A172 (cell line): Measurements from ENCODE around the gene TMEM221. TPM values are rescaled to one million over a fixed set of nuclear protein-coding genes. Genes with fewer than 3 reads are reported as not detected.
A peak's percentile ranks its signal among the peaks of the same experiment; 100 is the strongest.

ENCODE experiments used
- DNase-seq: peaks from one replicate; pipeline ENCODE4 v3.0.0-alpha.2; 2015; ENCODE audit warnings: low spot score
- total RNA-seq: library from RNA; depleted of rRNA; stranded (reverse); fragments of >200 nt; shearing (Covaris generic); gene quantifications from 2 replicates; pipeline ENCODE4 v1.2.3, GENCODE V29; 2014

The TMEM221 gene
- total RNA-seq, 1 experiment from 2014 or later, result not detected

DNA sequence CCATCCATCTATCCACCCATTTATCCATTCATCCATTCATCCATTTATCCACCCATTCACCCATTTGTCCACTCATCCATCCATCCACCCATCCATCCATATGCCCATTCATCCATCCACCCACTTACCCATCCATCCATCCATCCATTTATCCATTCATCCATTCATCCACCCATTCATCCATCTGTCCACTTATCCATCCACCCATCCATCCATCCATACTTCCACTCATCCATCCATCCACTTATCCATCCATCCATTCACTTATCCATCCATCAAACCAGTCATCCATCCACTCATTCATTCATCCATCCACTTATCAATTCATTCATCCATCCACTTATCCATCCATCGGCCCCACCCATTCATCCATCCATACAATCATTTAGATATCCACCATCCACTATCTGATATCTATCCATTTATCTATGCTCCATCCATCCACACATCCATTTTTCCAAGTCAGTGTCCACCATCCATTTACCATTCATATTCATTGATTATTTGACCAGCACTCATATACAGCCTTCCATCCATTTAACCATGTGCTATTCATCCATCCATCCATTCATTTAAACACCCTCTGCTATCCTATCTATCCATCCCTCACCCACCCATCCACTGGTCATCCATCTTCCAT lies 2.8 kb downstream of the TMEM221 start:
- no peak for DNase-seq

DNA sequence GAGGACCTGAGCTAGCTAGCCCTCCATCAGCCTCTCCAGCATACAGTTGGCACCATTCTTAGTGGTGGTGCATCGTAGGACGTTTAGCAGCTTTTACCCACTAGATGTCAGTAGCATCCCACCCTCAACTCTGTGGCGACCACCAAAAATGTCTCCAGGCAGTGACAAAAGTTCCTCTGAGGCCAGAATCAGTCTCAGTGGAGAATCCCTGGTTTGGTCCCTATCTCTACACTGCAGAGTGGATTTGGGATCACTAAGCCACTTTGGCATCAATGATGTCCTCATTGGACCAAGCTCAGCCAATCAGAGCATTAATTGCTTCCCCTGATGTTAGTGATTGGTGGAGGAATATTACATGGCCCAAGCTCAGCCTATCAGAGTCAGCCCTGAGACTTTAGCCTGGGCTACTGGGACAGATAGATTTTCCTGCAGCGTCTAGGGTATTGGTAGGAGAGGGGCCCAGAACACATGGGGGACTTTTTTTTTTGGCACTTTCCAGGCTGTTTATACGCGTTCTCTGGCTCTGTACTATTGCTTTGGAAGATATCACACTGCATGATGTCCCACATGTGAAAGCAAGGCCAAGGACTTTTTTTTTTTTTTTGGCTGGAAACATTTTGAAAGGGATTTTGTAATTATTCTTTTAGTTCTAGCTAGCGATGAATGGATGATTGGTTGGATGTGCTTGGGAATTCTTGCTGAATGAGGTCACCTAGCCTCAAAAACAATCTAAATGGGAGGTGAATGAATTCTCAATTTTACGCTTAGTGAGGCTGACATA lies 7.0 kb downstream of the TMEM221 start:
- DNase-seq, result peak; percentile 41

DNA sequence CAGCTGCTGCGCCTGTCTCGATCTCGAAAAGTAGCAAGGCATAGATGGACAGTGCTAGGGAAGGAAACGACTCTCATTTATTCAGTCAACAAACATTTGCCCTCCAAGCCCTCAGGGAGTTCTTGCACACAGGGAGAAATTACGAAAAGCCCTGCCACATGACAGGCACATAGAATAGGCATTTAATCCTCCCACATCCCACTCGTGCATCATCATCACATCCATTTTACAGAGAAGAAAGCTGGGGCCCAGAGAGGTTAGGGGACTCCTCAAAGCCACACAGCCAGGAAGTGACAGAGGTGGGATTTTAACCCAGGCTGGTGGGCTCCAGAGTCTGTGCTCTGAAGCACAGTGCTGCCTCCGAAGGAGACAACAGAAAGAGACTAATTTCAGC lies 11.6 kb downstream of the TMEM221 start:
- DNase-seq, result no peak

DNA sequence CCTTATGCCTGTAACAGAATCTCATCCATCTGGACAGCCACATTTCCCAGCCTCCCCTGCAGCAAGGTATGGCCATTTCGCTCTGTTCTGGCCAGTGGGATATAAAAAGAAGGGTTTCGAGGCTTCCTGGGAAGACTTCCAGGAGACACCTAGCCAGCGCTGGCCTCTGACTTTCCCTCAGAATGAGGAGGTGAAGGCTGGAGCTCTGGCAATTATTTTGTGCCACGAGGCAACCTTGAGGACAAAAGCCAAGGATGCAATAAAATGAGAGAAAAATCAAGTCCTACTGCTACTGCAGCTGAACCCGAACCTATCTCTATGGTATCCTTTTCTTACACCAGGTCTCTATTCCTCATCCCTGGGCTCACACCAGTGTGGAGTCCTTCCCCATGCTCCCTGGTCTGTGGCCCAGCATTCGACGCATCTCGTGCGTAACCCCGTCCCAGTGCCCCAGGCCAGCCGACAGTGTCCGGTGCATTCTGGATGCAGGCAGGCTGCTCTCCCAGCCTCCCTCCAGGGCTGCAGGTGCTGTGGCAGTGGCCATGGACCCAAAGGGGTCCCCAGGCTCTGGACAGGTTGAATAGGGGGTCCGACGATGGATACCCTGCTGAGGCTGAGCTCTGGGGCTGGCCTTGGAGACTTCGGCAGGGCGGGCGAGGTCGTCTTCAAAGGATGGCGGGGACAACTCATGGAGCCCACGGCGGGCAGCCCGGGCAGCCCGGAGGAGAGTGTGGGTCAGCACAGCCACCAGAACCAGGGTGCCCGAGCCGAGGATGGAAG lies 12.2 kb downstream of the TMEM221 start:
- DNase-seq, result no peak

DNA sequence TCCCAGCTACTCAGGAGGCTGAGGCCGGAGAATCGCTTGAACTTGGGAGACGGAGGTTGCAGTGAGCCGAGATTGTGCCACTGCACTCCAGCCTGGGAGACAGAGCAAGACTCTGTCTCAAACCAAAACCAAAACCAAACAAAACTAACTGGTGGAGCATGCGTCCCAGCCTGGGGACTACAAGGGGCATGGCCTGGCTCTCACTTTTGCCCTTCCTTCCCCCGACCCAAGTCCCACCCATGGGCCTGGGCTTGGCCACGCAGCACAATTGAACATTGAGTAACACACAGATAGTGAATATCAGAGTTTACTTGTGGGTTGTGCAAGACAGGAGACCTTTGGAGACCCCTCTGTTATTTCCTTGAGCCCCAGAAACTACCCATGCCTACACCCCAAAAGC lies 13.2 kb downstream of the TMEM221 start:
- DNase-seq, result no peak

DNA sequence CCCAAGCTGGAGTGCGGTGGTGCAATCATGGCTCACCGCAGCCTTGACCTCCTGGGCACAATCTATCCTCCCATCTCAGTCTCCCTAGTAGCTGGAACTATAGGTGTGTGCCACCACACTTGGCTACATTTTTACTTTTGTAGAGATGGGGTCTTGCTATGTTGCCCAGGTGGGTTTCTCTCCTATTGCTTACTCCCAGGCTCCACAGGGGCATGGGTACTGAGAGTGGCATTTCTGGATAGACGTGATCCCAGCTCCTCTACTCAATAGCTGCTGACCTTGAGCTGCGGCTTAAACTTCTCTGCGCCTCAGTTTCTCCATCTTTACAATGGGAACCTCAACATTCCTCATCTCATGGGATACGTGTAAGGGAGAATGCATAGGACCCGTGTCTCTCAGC lies 17.1 kb downstream of the TMEM221 start:
- no peak for DNase-seq

DNA sequence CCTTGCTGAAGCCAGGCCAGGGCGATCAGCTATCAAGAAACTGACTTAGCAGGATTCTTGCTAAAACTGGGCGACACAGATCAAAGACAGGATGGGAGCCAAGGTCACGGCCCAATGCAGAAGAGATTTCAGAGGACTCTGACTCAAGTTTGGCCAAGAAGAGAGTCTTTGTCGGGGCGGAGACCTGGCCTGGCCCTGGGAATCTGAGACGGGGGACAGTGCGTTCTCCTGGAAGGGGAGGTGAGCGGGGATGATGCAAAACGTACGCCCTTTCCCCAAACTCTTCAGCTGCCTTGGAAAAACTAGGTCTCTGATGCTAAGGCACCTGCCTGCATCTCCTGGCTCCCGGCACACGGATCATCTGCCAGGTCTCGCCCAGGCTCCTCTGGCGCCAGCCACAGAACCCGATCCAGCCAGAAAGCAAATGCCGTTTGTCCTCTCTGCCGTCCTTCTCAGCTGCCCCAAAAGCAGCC lies 18.8 kb downstream of the TMEM221 start:
- DNase-seq, result no peak

DNA sequence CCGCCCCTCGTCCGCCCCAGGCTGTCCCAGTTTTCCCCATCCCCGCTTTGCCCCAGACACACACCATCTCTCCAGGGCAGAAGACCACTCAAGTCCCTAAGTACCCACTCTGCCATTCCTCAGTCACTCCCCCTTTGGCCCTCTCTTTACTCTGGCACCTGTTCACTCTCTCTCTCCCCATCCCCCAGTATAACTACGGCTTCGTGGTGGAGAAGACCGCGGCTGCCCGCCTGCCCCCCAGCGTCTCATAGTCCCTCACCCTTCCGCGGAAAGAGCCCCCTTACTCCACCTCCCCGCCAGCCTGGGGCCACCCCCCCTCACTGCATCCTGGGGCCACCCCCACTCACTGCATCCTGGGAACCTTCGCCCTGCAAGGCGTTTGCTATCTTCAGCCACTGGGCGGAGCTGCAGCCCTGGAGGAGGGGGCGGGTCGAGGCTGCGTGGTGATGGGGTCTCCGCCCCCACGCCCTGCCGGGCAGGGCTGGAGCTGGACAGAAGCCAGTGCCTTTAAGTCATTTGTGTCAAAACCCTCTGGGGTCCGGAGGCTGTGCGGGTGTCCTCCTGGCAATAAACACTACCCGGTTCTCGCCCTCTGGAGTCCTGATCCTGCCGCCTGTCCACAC lies 23.6 kb downstream of the TMEM221 start:
- no peak for DNase-seq

DNA sequence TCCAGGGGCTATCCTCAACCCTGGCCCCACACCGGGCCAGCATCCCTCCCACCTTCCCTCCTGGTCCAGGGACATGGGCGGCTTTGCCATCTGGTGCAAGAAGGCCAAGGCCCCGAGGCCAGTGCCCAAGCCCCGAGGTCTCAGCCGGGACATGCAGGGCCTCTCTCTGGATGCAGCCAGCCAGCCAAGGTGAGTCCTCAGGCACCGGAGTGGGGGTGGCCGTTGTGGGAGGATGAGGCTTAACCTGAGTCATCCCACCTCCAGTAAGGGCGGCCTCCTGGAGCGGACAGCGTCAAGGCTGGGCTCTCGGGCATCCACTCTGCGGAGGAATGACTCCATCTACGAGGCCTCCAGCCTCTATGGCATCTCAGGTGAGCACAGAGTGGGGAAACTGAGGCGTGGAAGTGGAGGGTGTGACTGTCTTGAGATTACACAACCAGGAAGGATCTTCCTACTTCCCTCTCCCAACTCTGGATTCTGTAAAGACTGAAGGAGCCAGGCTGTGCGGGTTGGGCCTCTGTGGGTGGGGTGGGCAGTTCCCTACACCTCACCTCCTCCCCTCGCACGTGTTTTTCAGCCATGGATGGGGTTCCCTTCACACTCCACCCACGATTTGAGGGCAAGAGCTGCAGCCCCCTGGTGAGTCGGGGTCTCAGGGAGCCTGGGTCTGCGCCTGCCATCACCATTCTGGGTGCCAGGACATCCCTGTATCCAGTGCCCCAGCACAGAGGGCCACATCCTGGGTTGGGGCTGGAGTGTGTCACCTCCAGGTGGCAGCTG lies 24.8 kb downstream of the TMEM221 start:
- DNase-seq, result no peak

DNA sequence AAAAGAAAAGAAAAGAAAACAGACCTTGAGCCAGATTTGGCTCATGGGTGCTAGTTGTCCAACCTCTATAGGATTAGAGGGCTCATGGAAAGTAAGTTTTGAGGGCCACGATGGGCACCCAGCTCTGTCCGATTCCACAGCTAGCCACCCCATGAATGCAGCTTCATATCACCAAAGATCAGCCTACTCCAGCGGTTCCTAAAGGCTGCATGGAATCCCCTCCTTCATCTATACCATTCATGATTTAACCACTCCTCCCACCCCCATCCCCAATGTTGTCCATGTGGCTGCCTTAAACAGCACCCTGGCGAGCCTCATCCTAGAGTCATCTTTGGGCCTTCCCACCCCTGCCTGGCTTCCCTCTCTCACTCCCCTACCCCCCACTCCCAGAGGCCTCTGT lies 26.5 kb downstream of the TMEM221 start:
- DNase-seq, result no peak

DNA sequence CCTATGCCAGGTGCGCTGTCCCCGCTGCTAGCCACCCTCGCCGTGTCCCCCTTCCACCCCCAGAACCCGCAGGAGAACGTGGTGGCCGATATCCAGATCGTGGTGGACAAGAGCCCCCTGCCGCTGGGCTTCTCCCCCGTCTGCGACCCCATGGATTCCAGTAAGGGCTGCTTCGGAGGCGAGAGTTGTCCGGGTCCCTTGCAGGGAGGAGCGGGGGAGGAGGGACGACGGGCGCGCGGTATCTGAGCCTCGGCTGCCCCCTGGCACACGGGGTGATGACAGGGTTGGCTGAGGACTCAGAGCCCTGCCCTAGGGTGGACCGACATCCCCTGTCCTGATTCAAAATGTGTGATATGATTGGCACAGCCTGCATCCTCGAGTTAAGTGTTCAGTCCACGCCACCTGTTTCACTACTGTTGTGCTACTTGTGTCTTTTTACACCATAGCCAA lies 28.0 kb downstream of the TMEM221 start:
- DNase-seq, result no peak

DNA sequence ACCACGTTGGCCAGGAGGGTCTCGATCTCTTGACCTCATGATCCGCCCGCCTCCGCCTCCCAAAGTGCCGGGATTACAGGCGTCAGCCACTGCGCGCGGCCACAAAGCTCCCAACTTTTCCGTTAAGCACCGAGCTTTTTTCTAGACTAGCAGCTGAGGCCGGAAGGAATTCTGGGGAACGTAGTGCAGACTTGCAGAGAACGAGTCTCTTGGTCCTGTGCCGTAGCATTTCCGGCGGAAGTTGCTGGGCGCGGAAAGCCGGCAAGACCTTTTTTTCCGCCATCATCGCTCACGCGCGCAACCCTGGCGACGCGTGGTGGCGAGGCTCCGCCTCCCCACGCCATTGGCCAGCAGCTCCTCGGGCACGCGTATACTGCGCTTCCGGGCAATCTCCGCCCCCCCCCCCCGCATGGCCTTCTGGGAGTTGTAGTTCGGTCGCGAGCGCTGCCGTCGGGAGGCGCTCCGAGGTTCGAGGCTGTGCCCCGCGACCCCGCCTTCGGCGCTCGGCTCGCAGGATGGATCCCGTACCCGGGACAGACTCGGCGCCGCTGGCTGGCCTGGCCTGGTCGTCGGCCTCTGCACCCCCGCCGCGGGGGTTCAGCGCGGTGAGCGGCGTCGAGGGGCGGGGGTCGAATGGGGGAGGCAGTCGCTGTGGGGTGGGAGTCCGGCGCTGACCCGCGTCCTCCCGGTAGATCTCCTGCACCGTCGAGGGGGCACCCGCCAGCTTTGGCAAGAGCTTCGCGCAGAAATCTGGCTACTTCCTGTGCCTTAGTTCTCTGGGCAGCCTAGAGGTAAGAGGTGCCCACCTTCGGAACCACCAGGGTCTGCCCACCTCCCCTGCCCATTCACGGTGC lies 28.6 kb downstream of the TMEM221 start, which contains the start of gene MVB12A:
Gene MVB12A (plus strand): TSS at position 427 of the 854 bp plus-strand sequence. CDS start 89 bp downstream, at position 516.
- peak; percentile 98 for DNase-seq

DNA sequence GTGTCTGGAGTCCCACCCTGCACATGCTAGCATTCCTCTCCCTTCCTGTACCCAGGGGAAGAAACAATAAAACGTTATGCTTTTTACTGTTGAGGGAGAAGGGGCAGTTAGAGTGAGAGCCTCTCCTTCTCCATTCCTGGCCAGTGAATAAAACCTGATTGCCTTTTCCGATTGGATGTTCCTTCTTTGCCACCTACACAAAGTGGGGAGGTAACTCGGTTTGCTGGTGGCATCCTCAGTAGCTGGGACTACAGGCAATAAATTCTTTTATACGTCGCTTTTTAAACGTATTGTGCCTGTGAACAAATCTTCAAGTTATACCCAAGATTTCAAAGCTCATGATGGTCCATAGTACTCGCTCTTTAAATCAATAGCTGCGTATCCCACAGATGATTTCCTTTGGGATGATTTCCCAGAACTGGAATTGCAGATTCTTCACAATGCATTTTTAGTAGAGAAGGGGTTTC lies 29.3 kb downstream of the TMEM221 start:
- no peak for DNase-seq

DNA sequence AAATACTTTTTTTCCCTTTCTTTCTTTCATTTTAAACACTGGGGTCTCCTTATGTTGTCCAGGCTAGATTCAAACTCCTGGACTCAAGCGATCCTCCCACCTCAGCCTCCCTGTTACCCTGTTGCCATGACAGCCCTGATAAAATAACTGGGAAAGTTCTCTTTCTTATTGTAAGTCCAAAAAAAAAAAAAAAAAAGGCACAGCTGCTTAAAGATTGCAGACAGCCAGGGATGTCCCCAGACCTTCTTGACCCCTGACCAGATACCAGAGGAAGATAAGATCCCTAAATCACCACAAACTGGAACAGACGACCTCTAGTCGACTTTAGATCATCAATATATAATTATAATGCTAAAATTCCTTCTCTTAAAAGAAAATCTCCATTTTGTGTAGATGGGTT lies 29.8 kb downstream of the TMEM221 start:
- no peak for DNase-seq

DNA sequence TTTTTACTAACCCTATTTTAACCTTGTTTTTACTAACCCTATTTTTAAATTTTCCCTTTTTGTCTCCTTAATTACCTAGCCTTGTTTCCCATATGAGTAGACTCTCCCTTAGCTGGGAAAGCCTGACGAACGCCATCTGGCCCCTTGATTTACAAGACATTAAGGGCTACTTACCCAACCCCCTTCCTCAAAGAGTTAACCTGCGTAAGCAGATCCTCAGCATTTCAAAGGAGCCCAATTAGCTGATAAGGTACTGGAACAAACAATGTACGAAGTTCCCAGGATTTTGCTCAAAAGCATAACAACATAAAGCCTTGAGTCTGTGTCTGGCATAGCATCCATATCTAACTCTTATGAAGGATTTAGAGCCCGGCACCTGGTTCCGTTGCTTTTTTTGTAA lies 33.3 kb downstream of the TMEM221 start:
- DNase-seq, result no peak

DNA sequence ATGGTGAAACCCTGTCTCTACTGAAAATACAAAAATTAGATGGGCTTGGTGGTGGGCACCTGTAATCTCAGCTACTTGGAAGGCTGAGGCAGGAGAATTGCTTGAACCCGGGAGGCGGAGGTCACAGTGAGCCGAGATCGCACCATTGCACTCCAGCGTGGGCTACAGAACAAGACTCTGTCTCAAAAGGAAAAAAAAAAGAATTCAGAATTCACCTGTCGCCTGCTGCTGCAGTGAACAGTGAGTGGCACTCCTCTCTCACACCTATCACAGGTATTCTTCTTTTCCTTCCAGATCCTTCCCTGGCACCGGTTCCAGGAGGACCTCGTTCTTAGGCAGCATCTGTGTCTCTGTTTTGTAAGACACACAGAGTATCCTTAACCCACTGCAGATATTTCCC lies 34.4 kb downstream of the TMEM221 start:
- no peak for DNase-seq

DNA sequence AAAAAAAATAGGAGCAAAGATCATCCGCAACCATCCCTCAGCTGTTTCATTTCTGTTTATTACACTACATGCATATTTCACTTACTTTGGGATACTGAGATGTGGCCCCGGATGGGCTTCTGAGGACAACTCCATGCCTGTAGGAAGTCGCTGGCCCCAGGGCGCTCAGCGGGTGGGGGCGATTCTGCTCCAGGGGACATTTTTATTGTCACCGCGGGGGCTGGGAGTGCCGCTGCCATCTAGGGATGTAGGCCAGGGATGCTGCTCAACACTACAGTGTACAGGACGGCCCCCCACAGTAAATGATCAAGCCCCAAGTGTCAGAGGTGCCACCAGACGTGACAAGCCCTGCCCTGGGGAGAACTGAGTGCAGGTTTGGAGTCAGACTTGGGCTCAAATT lies 36.7 kb downstream of the TMEM221 start:
- DNase-seq, result no peak

DNA sequence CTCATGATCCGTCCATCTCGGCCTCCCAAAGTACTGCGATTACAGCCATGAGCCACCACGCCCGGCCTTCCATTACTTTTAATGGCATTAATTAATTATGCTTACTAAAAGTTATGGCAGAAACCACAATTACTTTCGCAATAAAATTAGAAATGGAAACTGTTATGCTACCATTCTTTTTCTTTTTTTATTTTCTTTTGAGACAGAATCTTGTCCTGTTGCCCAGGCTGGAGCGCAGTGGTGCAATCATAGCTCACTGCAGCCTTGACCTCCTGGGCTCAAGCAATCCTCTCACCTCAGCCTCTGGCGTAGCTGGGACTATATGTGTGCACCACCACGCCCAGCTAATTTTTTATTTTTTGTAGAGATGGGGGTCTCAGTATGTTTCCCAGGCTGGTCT lies 38.5 kb downstream of the TMEM221 start:
- no peak for DNase-seq

DNA sequence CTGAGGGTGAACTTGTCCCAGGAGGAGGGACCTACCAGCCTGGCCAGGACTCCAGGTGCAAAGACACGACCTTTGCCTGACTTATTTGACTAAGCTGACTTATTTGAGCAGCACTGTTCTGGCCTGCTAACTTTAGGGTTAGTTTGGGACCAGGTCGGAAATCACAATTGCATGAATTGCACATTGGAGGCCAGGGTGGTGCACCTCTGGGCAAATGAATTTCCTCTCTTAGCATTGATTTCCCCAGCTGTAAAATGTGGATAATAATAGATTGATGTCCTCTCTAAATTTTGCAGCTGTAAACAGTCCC lies 41.6 kb downstream of the TMEM221 start:
- no peak for DNase-seq
